Suprapubic skin (tissue), 4 donors: ENCODE results near the gene ENTREP3. TPM values are rescaled to one million over a fixed set of nuclear protein-coding genes. Genes with fewer than 3 reads are reported as not detected.
"Not testable (repeated sequence)": the region's sequence is repeated elsewhere in the genome, so short reads cannot be mapped to it uniquely, and the experiment has no call there.

Experiments
- DNase-seq, 2 donors: peaks; one replicate each; pipeline ENCODE4 v3.0.0-alpha.2; 2019; ENCODE audit warnings: low spot score in 2 of 2
- H3K27ac ChIP-seq: fragments of 200-600 bp; sonication (generic); one replicate; pipeline ENCODE4 v1.5.1; 2019
- H3K27me3 ChIP-seq: fragments of 200-600 bp; sonication (generic); one replicate; pipeline ENCODE4 v1.5.1; 2019
- H3K36me3 ChIP-seq: fragments of 200-600 bp; sonication (generic); one replicate; pipeline ENCODE4 v1.5.1; 2019
- H3K4me1 ChIP-seq: fragments of 200-600 bp; sonication (generic); one replicate; pipeline ENCODE4 v1.5.1; 2019
- H3K4me3 ChIP-seq: fragments of 200-600 bp; sonication (generic); one replicate; pipeline ENCODE4 v1.5.1; 2019; ENCODE audit warnings: mild to moderate bottlenecking
- H3K9me3 ChIP-seq: fragments of 200-600 bp; sonication (generic); one replicate; pipeline ENCODE4 v1.5.1; 2019
- EP300 ChIP-seq: sonication (generic); formaldehyde crosslinking; IDR thresholded peaks from one replicate; pipeline ENCODE4 v1.6.1; 2017; ENCODE audit warnings: antibody characterized with exemption
- POLR2A ChIP-seq, 2 donors: fragments of 450-650 bp; IDR thresholded peaks; one replicate each; pipeline ENCODE4 v1.6.1; 2017; ENCODE audit warnings: antibody characterized with exemption in 2 of 2, mild to moderate bottlenecking in 2 of 2, moderate library complexity in 2 of 2
- POLR2AphosphoS5 ChIP-seq, 3 donors: sonication (generic); formaldehyde crosslinking; IDR thresholded peaks; one replicate each; pipeline ENCODE4 v1.6.1; 2017; ENCODE audit warnings: antibody characterized with exemption in 3 of 3
- WGBS: methylation state at CpG from one replicate; pipeline ENCODE4 v1.1.5; 2018; 5-methylcytosine and 5-hydroxymethylcytosine counted together
- total RNA-seq, 4 donors: library from RNA; depleted of rRNA; stranded (reverse); fragments of >200 nt; gene quantifications; one replicate each; pipeline ENCODE4 v1.1.0, GENCODE V29; 2016
- TF ChIP-seq, protein P1 (sequence below), 2 donors: fragments of 200-600 bp in 1 of 2; fragments of 450-650 bp in 1 of 2; sonication (generic) in 1 of 2; IDR thresholded peaks; one replicate each; pipeline ENCODE4 v1.5.1; 2016 to 2019; ENCODE audit warnings: antibody characterized with exemption in 2 of 2, mild to moderate bottlenecking in 1 of 2, moderate library complexity in 1 of 2

Gene ENTREP3
- total RNA-seq, 4 donors from 2014 or later, result 23.6 to 32.1 (median 25.7) TPM

- DNase-seq, result no peak
- H3K4me3 ChIP-seq, result peak overlapping the region; percentile 42
- no peak for TF ChIP-seq POLR2AphosphoS5 (IDR thresholded peaks at IDR 0.05)
- TF ChIP-seq, protein P1, sequence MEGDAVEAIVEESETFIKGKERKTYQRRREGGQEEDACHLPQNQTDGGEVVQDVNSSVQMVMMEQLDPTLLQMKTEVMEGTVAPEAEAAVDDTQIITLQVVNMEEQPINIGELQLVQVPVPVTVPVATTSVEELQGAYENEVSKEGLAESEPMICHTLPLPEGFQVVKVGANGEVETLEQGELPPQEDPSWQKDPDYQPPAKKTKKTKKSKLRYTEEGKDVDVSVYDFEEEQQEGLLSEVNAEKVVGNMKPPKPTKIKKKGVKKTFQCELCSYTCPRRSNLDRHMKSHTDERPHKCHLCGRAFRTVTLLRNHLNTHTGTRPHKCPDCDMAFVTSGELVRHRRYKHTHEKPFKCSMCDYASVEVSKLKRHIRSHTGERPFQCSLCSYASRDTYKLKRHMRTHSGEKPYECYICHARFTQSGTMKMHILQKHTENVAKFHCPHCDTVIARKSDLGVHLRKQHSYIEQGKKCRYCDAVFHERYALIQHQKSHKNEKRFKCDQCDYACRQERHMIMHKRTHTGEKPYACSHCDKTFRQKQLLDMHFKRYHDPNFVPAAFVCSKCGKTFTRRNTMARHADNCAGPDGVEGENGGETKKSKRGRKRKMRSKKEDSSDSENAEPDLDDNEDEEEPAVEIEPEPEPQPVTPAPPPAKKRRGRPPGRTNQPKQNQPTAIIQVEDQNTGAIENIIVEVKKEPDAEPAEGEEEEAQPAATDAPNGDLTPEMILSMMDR (IDR thresholded peaks at IDR 0.05), result no peak
- TF ChIP-seq POLR2A (IDR thresholded peaks at IDR 0.05), result no peak
- TF ChIP-seq EP300, result no peak
Measured at GRCh38 chr1:155250246-155250632, 5.0 kb downstream of the ENTREP3 start.

DNA sequence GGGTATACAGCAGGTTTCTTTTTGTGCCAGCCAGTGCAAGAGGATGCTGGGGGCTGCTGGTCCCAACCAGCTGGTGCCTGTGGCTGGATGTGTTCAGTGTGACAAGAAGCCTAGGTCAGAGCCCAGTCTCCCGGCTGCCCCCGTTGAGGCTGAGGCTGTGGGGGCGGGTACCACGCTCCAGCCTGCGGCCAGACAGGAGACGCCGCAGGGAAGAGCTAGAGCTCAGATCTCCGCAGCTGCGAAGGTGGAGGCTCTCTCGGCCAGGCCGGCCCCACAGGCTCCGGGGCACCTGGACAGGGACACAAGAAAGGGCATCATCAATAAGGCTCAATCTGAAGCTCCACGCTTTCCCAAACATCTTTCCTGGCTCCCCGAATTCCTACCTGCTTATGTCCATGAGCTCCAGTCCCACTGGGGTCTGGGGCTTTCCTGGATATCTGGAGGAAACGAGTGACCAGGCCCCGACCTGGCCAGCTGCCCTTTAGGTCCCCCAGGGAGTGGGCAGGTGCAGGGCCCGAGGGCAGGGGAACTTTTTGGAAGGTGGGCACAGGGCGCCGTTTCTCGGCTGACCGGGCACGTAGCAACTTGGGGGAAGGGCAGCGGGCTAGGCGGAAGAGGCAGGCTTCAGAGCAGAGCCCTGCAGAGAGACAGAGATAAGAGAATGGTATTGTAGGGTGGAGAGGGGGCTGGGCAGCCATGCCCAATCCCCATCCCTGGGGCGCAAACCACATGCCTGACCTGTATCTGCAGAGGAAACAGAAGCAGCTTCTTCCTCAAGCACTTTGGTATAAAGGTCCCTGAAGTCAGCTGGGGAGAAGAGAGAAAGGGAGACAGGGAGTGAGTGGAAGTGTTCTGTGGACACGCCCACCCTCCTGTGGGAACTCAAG, 7.4 kb downstream of the ENTREP3 start:
- no peak for DNase-seq
- no peak for TF ChIP-seq EP300
- TF ChIP-seq POLR2AphosphoS5 (IDR thresholded peaks at IDR 0.05), result no peak
- TF ChIP-seq, protein P1 (IDR thresholded peaks at IDR 0.05), result no peak
- no peak for TF ChIP-seq POLR2A (IDR thresholded peaks at IDR 0.05)
- no peak overlapping the region for H3K4me3 ChIP-seq
- peaks cover 12% of the 10 kb centered on the region for H3K36me3 ChIP-seq
- H3K9me3 ChIP-seq, result no peaks in the 10 kb centered on the region
- no peaks in the 10 kb centered on the region for H3K27me3 ChIP-seq
- peaks cover 38% of the 10 kb centered on the region for H3K4me1 ChIP-seq
- WGBS, result 90% methylated on average over 12 of the region's 26 CpGs
- H3K27ac ChIP-seq, result no peak overlapping the region

More at GRCh38 chr1:155250246-155250632, 5.0 kb downstream of the ENTREP3 start:
- H3K36me3 ChIP-seq, result peaks cover 12% of the 10 kb centered on the region
- no peak overlapping the region for H3K27ac ChIP-seq
- WGBS, result 50% methylated on average over 16 of the region's 28 CpGs
- H3K27me3 ChIP-seq, result no peaks in the 10 kb centered on the region
- no peaks in the 10 kb centered on the region for H3K9me3 ChIP-seq
- H3K4me1 ChIP-seq, result peaks cover 37% of the 10 kb centered on the region

- Histone ChIP-seq H3K36me3 (peaks cover 12% of the 10 kb centered on the region), H3K4me1 (peaks cover 40% of the 10 kb centered on the region)
- H3K4me3 ChIP-seq, H3K27ac ChIP-seq, DNase-seq, H3K27me3 ChIP-seq, H3K9me3 ChIP-seq: not testable (repeated sequence)
- 94% methylated on average over 3 of the region's 3 CpGs for WGBS
Measured at GRCh38 chr1:155246796-155247195, 8.5 kb downstream of the ENTREP3 start.

- Histone ChIP-seq H3K4me1 (peaks cover 38% of the 10 kb centered on the region), H3K27ac (peak overlapping the region; percentile 81), H3K36me3 (peaks cover 12% of the 10 kb centered on the region), H3K27me3 (no peaks in the 10 kb centered on the region), H3K9me3 (no peaks in the 10 kb centered on the region), H3K4me3 (peak overlapping the region; percentile 64)
- 66% methylated on average over 8 of the region's 8 CpGs for WGBS
- DNase-seq, result no peak
- TF ChIP-seq EP300 (no peak), POLR2A (IDR thresholded peaks at IDR 0.05) (no peak), POLR2AphosphoS5 (IDR thresholded peaks at IDR 0.05) (no peak)
- TF ChIP-seq, protein P1 (IDR thresholded peaks at IDR 0.05), result no peak
Measured at GRCh38 chr1:155245163-155245524, 10.1 kb downstream of the ENTREP3 start.

DNA sequence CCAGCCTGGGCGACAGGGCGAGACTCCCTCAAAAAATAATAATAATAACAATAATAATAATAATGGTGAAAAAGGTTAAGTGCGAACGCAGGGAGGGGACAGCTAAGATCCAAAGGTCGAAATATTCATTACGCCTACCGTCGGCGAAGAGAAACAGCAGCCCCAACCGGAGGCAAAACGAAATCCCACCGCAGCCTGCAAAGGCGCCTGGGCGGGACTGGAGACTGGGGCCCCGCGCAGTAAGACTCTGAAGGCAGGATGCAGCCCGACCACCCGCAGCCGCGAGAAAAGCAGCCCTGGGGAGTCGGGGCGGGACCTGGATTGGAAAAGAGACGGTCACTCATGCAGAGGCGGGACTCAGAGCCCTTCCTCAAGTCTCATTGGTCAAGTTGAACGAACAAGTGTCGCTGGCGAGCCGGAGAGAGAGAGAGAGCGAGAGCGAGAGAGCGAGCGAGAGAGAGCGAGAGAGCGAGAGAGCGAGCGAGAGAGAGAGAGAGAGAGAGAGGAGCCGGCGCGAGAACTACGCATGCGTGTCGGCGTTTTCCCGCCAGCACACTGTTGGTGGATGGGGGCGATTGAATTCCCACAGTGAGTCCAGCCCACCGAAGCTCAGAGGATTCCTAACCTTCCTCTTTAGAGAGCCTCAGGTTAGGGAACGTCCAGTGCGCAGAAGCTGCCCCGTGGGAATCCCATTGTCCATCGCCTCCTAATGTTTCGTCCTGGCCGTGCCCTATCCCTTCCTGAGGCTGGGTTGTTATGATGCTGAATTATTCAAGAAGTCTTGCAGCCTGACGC, 10.7 kb downstream of the ENTREP3 start:
- Histone ChIP-seq H3K36me3 (peaks cover 12% of the 10 kb centered on the region), H3K4me3 (peak overlapping the region; percentile 64)
- under 1% methylated on average over 53 of the region's 53 CpGs for WGBS

More for the DNA sequence above, 10.7 kb downstream of the ENTREP3 start:
- no peaks in the 10 kb centered on the region for H3K27me3 ChIP-seq
- no peak for TF ChIP-seq EP300
- peak; percentile 75 to 99 (median 94) for TF ChIP-seq POLR2AphosphoS5 (IDR thresholded peaks at IDR 0.05)
- TF ChIP-seq, protein P1 (IDR thresholded peaks at IDR 0.05), result peak in 1 of 2 donors; percentile 93
- peak; percentile 78 to 87 for TF ChIP-seq POLR2A (IDR thresholded peaks at IDR 0.05)
- no peaks in the 10 kb centered on the region for H3K9me3 ChIP-seq
- peak overlapping the region; percentile 81 for H3K27ac ChIP-seq
- H3K4me1 ChIP-seq, result peaks cover 40% of the 10 kb centered on the region
- peak; percentile 98 to 99 for DNase-seq
